Tongue (tissue), 2 donors: Measurements from ENCODE around the gene PSORS1C1. TPM values are rescaled to one million over a fixed set of nuclear protein-coding genes. Genes with fewer than 3 reads are reported as not detected.
A peak's percentile ranks its signal among the peaks of the same experiment; 100 is the strongest.

Experiments
- DNase-seq: peaks from one replicate; pipeline ENCODE4 v3.0.0-alpha.2; 2015
- total RNA-seq: library from RNA; depleted of rRNA; stranded (reverse); fragments of >200 nt; gene quantifications from one replicate; pipeline ENCODE4 v1.2.3, GENCODE V29; 2014

Gene PSORS1C1
- total RNA-seq, 1 donor from 2014 or later: 0.41 TPM

GRCh38 chr6:31126396-31127175, 12.0 kb downstream of the PSORS1C1 start:
- DNase-seq: no peak

DNA sequence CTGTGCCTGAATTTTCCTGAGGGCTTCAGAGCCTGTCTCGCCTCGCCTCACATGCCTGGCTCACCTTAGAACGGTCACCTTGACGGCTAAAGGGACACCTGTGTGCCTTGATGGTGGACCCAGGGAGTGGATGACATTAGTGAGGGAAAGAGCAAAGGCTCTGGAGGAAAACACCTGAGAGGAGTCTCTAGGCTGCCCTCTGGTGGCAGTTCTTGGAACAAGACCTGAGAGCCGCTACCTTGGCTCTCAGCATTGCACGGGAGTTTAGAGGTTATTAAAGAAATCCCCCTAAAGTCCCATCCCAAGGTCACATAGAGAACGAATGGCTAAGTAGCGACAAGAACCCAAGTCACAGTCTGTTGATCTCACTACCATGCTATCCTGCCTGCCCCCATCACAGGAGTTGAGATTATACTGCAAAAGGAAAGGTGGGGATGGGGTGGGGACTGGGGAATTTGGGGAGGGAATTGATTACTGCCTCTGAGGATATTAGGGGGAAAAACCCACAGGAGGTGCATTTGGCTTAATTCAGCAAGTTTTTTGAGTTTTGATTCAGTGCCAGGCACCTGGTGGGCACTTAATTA, 13.6 kb downstream of the PSORS1C1 start:
- peak; percentile 67 for DNase-seq

DNA sequence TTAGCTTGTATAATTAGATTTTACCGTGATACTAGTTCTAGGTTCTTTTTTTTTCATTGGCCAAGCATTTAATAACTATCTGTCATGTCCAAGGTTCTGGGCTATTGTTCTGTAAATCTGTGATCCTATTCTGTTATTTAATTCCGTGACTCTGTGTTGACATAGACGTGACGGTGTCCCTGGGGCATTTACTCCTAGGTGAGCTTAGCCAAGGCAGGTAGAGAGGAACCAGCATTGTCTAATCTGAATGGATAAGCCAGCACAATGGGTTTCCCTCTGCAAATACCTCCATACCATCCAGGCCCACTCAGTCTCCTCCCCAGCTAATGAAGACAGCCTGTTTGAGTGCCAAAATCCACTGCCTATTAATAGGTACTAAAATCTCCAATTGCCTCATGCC, 14.5 kb downstream of the PSORS1C1 start:
- no peak for DNase-seq

DNA sequence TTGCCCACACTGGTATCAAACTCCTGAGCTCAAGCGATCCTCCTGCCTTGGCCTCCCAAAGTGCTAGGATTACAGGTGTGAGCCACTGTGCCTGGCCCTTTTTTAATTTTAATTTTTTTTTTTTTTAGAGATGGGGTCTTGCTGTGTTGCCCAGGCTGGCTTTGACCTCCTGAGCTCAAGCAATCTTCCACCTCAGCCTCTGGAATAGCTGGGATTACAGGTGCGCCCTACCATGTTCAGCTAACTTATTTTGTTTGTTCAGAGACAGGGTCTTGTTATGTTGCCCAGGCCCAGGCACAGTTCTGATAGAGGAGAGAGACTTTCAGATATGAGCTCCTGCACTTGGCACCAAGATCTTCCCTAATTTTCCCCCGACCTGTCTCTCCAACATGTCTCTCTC, 16.2 kb downstream of the PSORS1C1 start:
- DNase-seq: no peak

DNA sequence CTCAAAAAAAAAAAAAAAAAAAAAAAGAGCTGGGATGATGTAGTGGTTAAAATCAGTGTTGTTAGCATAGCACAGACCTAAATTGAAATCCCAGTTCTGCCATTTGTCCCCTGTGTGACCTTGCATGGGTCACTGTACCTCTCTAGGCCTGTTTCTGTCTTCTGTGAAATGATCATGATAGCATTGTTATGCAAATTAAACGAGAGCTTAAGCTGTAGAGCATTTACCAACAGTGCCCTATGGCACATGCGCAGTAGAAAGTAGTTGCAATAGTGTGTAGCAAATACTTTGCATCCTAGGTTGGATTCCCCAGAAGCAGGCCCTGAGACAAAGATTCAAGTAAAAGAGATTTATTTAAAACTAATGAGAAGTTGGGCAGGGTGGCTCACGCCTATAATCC, 17.0 kb downstream of the PSORS1C1 start:
- DNase-seq: no peak

DNA sequence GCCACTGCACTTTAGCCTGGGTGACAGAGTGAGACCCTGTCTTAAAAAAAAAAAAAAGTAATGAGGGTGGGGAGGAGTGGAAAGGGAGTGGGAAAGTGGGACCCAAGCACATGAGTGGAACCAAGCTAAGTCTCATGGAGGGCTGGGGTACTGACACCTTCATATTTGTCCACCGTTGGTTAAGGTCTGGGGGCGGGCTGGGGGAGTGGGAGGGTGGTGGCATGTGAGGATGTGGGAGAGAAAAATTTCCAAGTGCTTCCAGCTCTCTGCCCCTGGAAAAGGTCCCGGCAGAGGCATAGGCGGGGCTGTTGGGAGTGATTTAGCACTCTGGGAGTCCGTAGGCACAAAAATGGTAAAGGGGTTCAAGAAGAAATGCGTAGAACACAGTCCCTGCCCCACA, 18.2 kb downstream of the PSORS1C1 start:
- DNase-seq: no peak

DNA sequence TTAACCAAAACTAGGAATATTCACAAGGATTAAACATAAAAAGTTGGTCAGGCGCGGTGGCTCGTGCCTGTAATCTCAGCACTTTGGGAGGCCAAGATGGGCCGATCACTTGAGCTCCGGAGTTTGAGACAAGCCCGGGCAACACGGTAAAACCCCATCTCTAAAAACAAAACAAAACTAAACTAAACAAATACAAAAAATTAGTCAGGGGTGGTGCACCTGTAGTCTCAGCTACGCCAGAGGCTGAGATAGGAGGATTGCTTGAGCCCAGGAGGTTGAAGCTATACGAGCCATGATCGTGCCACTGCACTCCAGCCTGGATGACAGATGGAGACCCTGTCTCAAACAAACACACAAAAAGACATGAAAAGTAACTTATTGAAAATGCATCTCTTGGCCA, 21.1 kb downstream of the PSORS1C1 start:
- DNase-seq: no peak

GRCh38 chr6:31138982-31139381, 24.4 kb downstream of the PSORS1C1 start, which contains the start of gene PSORS1C2:
Gene PSORS1C2, minus strand, starts transcription at chr6:31139066. Its CDS starts 40 bp downstream, at chr6:31139026.
- DNase-seq: no peak

GRCh38 chr6:31139599-31139998, 25.0 kb downstream of the PSORS1C1 start:
- no peak for DNase-seq

GRCh38 chr6:31140643-31141042, 26.0 kb downstream of the PSORS1C1 start:
- DNase-seq: no peak

GRCh38 chr6:31142361-31142761, 27.8 kb downstream of the PSORS1C1 start:
- DNase-seq: peak; percentile 48

DNA sequence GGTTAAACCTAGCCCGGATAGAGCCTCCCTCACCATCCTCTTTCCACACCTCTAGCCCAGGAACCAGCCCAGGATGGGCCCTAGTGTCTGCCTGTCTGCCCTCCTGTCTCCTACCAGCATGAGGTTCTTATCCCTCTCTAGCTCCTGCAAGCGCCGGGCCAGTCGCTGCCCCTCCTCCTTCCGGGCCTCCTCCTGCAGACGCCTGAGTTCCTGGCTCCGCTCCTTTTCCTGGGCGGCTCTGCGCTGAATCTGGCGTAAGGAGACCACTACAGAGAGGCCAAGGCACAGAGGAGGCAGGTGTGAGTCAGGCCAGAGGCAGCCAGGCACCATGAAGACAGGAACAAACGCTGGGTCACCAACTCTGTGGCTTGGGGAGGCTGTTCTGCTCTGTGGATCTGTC, 28.5 kb downstream of the PSORS1C1 start:
- peak; percentile 58 for DNase-seq

- DNase-seq: no peak
Measured at GRCh38 chr6:31144296-31144969, 29.8 kb downstream of the PSORS1C1 start.

DNA sequence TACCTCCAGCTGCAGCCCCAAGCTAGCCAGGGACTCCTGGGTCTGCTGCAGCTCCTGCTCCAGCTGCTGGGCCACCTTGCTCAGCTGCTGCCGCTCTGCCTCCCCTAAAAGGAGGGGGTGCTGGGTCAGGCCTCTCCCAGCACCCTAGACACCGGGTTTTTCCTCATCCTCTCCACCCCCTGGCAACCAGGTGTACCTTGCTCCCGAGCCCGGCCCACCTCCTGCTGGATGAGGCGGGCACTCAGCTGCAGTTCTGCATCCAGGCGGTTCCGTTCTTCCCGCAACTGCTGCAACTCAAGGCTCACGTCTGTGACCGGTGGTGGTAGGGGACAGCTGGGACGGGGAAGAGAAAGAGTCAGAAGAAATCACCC, 30.4 kb downstream of the PSORS1C1 start:
- DNase-seq: no peak

GRCh38 chr6:31145386-31145785, 30.8 kb downstream of the PSORS1C1 start:
- no peak for DNase-seq

DNA sequence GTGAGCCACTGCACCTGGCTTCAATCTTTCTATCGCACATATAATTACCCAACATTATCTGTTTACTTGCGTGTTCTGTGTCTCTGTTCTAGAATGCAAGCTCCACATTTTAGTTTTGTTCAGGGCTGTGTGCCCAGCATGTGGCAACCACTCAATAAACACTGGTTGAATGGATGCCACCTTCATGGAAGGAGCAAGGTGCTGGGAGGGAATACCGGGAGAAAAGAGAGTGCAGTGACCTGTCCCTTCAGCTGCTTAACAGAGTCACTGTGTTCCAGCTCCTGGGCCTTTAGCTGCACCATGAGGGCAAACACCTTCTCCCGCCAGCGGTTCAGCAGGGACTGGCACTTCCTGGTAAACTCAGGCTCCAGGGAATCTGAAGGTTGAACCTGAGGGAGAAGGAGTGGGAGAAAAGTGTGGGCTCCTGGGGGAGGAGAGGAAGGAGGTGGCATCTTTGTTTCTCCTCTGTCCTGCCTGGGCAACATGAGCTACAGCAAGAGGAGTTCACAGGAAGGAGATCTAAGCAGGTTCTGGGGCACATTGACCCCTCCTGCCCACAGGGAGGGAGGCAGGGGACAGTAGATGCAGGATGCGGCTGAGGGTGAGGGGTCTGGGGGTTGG, 35.3 kb downstream of the PSORS1C1 start:
- no peak for DNase-seq

- no peak for DNase-seq
Measured at GRCh38 chr6:31152781-31153180, 38.2 kb downstream of the PSORS1C1 start.

- DNase-seq: no peak
Measured at GRCh38 chr6:31154436-31154835, 39.8 kb downstream of the PSORS1C1 start.

DNA sequence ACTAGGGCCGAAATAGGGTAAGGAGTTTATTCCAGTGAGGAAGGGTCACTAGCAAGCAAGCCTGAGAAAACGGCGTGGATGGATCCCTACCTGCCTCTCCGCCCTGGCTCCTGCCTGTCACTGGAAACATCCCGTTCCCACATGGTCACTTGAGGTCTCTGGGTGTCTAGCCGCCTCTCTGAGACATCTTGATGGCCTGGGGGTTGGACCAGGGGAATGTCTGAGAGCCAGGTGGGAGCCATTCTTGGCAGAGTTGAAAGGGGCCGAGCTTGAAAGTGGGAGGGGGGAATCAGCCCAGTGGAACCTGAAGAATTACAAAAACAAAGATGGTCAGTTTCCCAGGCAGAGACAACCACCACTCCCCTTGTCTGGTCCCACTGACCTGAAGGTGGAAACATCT, 42.0 kb downstream of the PSORS1C1 start:
- no peak for DNase-seq

DNA sequence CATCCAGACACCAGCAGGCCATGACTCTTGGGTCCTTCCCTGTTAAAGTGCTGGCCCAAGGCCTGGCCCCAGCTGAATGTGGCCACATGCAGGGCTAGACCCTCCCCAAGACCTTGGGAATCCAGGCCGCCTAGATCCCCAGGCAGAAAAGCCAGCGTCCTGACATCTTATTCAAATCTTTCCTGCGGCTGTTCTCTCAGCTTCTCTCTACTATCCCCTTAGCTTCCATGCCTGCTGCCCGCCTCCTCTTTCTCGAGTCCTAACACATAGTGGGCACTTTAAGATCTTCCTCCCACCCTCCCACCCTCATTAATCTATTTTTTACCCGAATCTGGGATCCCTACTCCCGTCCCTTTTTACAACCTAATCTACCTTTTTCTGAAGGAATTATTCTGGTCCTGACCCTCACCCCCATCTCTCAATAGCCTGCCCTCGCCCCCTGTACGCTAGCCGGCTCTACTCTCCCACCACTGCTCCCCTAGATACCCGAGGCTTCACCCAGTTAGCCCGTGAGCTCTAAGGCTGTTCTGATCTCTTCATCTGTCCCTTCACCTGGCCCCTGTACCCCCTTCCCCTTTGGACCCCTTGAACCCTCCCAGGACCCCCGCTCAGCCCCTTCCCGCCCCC, 43.0 kb downstream of the PSORS1C1 start, which contains the start of gene CCHCR1:
Gene CCHCR1, minus strand, starts transcription at position 290 of the 627 bp plus-strand sequence. Its CDS starts 202 bp downstream, at position 88.
- peak; percentile 10 for DNase-seq

- peak; percentile 100 for DNase-seq
Measured at GRCh38 chr6:31158140-31158862, 43.7 kb downstream of the PSORS1C1 start, which contains the start of gene TCF19. Gene TCF19, plus strand, starts transcription at chr6:31158589. Its CDS starts 881 bp downstream, at chr6:31159470.
